Panc1 (cell line): Measurements from ENCODE around the gene KCNT1. TPM values are rescaled to one million over a fixed set of nuclear protein-coding genes. Genes with fewer than 3 reads are reported as not detected.

Experiments
- ATAC-seq: fragments of 200-7000 bp; cut with Tn5 transposase; 2 replicates; pipeline ENCODE4 v1.9.1; 2020; ENCODE audit warnings: mild to moderate bottlenecking, moderate library complexity
- BruUV-seq: library from RNA; stranded (reverse); fragments of 400-500 nt; replicated peaks from 2 replicates; lab custom pipeline; 2021; lab: Mats Ljungman, UMichigan
- CTCF ChIA-PET: fragments of 300-600 bp; sonication (Branson Sonifier 250); formaldehyde crosslinking; loops from one replicate; lab custom pipeline; 2022; ENCODE audit warnings: antibody characterized with exemption; lab: Charles Lee
- POLR2A ChIA-PET: fragments of 300-600 bp; sonication (Branson Sonifier 250); formaldehyde crosslinking; loops from one replicate; lab custom pipeline; 2022; ENCODE audit warnings: antibody characterized with exemption; lab: Charles Lee
- DNase-seq: peaks from one replicate; pipeline ENCODE4 v3.0.0-alpha.2; 2010; ENCODE audit warnings: low read depth, low spot score
- H3K27ac ChIP-seq: 2 replicates; pipeline ENCODE4 v1.5.1; 2011; ENCODE audit warnings: mild to moderate bottlenecking, low read length, inconsistent platforms
- H3K27me3 ChIP-seq: fragments of 200-500 bp; sonication (Bioruptor generic); 2 replicates; pipeline ENCODE4 v1.6.0; 2014; ENCODE audit warnings: low read length, inconsistent platforms; ENCODE audit not compliant: control insufficient read depth, insufficient read depth
- H3K36me3 ChIP-seq: fragments of 200-500 bp; sonication (Bioruptor generic); 2 replicates; pipeline ENCODE4 v1.5.1; 2014; ENCODE audit warnings: inconsistent platforms, mild to moderate bottlenecking, low read length, moderate library complexity; ENCODE audit not compliant: control insufficient read depth, insufficient read depth
- H3K4me1 ChIP-seq: 2 replicates; pipeline ENCODE4 v1.5.1; 2011; ENCODE audit warnings: inconsistent platforms, mild to moderate bottlenecking, low read length, moderate library complexity; ENCODE audit not compliant: control insufficient read depth, insufficient read depth
- H3K4me3 ChIP-seq, 2 experiments: 2 replicates each; pipeline ENCODE4 v1.5.1; 2011 to 2012; ENCODE audit warnings: low read depth in 2 of 2, low read length in 2 of 2, mild to moderate bottlenecking in 2 of 2, inconsistent platforms in 1 of 2, moderate library complexity in 1 of 2
- H3K9me3 ChIP-seq: fragments of 200-500 bp; sonication (Bioruptor generic); 2 replicates; pipeline ENCODE4 v1.5.1; 2014; ENCODE audit warnings: low read depth, mild to moderate bottlenecking, inconsistent platforms, low read length, moderate library complexity; ENCODE audit not compliant: control insufficient read depth, insufficient read depth
- CTCF ChIP-seq: fragments of 450-650 bp; IDR thresholded peaks from 2 replicates; pipeline ENCODE4 v1.5.1; 2017; ENCODE audit warnings: mild to moderate bottlenecking
- POLR2AphosphoS5 ChIP-seq: IDR thresholded peaks from 2 replicates; pipeline ENCODE4 v1.6.1; 2012; ENCODE audit warnings: mild to moderate bottlenecking, low read depth, low read length, moderate library complexity
- REST ChIP-seq, 2 experiments: IDR thresholded peaks; 2 replicates each; pipeline ENCODE4 v1.6.1; 2011 to 2012; ENCODE audit warnings: low read depth in 2 of 2, control low read depth in 1 of 2, low read length in 1 of 2, mild to moderate bottlenecking in 1 of 2, moderate library complexity in 1 of 2; ENCODE audit not compliant: insufficient read depth in 1 of 2
- SIN3A ChIP-seq: IDR thresholded peaks from 2 replicates; pipeline ENCODE4 v1.6.1; 2012; ENCODE audit warnings: low read depth, mild to moderate bottlenecking, low read length, moderate library complexity, borderline replicate concordance; ENCODE audit not compliant: insufficient read depth
- TCF7L2 ChIP-seq: IDR thresholded peaks from 2 replicates; pipeline ENCODE4 v1.6.1; 2011; ENCODE audit warnings: mild to moderate bottlenecking, low read depth, low read length, inconsistent platforms
- in situ Hi-C: cut with HindIII; loops from 2 replicates; pipeline ENCODE4 v1.10.0; 2016; ENCODE audit warnings: low sequenced_read_pairs, low pct_unique_long_range_greater_than_20kb
- intact Hi-C: fragments of 100-400 bp; cut with micrococcal nuclease; formaldehyde crosslinking; loops from one replicate; pipeline ENCODE4 v1.10.0; 2022; ENCODE audit not compliant: unreplicated experiment
- total RNA-seq: library from RNA; stranded (reverse); gene quantifications from one replicate; pipeline ENCODE4 v1.2.1, GENCODE V29; 2021; ENCODE audit not compliant: unreplicated experiment

The KCNT1 gene
- total RNA-seq, 1 experiment from 2014 or later = not detected

GRCh38 chr9:135732569-135733257 is 30.7 kb downstream of the KCNT1 start:
- in situ Hi-C loops (no loop called here), intact Hi-C loops (no loop called here)
- BruUV-seq = no TSS peak
- Histone ChIP-seq H3K36me3 (no peaks in the 10 kb centered on the region), H3K27me3 (no peaks in the 10 kb centered on the region), H3K27ac (no peak overlapping the region), H3K4me3 (no peak overlapping the region), H3K4me1 (no peaks in the 10 kb centered on the region), H3K9me3 (no peaks in the 10 kb centered on the region)
- no peak for TF ChIP-seq REST (IDR thresholded peaks at IDR 0.05; ENCODE audit: insufficient read depth in 1 of 2, low read depth in 2 of 2, low read length in 1 of 2)
- TF ChIP-seq TCF7L2 = no peak
- TF ChIP-seq SIN3A = no peak
- no peak for TF ChIP-seq CTCF
- no peak for TF ChIP-seq POLR2AphosphoS5
- DNase-seq (no peak), ATAC-seq (no peak)
- POLR2A ChIA-PET = interaction anchor here (0.6 kb wide), 1 partner anchor 476 kb away, joined by 3 read pairs; no protein-coding TSS in a partner anchor
- CTCF ChIA-PET = no interaction called here

DNA sequence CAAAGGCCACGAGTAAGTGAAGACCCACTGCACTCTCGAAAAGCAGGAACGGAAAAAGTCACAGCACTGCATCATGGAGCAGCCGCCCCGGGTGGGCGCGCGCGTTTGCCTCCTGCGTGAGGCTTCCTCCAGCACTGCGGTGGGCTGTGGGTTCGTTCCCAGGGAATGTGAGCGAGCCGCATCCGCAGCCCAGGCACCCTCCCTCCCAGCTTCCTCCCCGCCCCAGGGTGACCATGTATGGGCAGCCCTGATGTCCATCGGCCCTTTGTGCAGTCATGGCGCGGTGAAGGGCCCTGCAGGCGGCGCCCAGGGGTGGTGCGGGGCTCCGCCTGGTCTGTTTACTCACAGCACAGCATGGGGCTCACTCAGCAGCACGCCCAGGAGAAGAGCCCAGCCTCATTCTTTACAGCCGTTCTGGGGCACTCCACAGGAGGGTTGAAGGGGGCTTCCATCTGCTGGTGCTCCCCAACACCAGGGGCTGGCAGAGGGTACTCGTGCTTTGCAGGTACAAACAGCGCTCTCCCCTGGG is 32.7 kb downstream of the KCNT1 start:
- DNase-seq (no peak), ATAC-seq (0 out of 2 replicates have a peak, but pooled peaks have one; percentile 25)
- TF ChIP-seq POLR2AphosphoS5 = no peak
- no peak for TF ChIP-seq TCF7L2
- TF ChIP-seq REST (IDR thresholded peaks at IDR 0.05; ENCODE audit: insufficient read depth in 1 of 2, low read depth in 2 of 2, low read length in 1 of 2) = no peak
- no peak for TF ChIP-seq SIN3A
- no peak for TF ChIP-seq CTCF
- ChIA-PET POLR2A (no interaction called here), CTCF (no interaction called here)
- in situ Hi-C loops (no loop called here), intact Hi-C loops (no loop called here)
- no peak overlapping the region for H3K27ac ChIP-seq
- no peak overlapping the region for H3K4me3 ChIP-seq
- no peaks in the 10 kb centered on the region for H3K4me1 ChIP-seq
- no peaks in the 10 kb centered on the region for H3K36me3 ChIP-seq
- no peaks in the 10 kb centered on the region for H3K9me3 ChIP-seq
- H3K27me3 ChIP-seq = no peaks in the 10 kb centered on the region
- BruUV-seq = no TSS peak
